Dermis blood vessel endothelial cell (primary cell): ENCODE results near the gene FPR1. TPM values are rescaled to one million over a fixed set of nuclear protein-coding genes. Genes with fewer than 3 reads are reported as not detected.
A peak's percentile ranks its signal among the peaks of the same experiment; 100 is the strongest.
"Not testable (repeated sequence)": the region's sequence is repeated elsewhere in the genome, so short reads cannot be mapped to it uniquely, and the experiment has no call there.

Experiments
- DNase-seq: peaks from one replicate; pipeline ENCODE4 v3.0.0; 2010
- total RNA-seq: library from RNA; depleted of rRNA; stranded (reverse); fragments of >200 nt; gene quantifications from 2 replicates; pipeline ENCODE4 v1.2.3, GENCODE V29; 2014

The FPR1 gene
- total RNA-seq, 1 donor from 2014 or later, result not detected

GRCh38 chr19:51777570-51778462 is 26.1 kb upstream of the FPR1 start:
- peak; percentile 88 for DNase-seq

DNA sequence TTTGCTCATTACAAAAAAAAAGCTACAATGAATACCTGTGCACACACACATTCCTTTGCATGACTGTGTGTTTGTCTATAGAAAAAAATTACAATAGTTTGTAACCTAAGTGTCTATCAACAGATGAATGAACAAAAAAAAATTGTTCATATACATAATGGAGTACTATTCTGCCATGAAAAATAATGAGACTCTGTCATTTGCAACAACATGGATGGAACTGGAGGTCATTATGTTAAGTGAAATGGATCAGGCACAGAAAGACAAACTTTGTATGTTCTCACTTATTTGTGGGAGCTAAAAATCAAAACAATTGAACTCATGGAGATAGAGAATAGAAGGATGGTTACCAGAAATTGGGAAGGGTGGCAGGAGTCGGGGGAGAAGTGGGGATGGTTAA is 24.9 kb upstream of the FPR1 start:
- DNase-seq, result not testable (repeated sequence)

GRCh38 chr19:51772977-51773376 is 21.3 kb upstream of the FPR1 start:
- no peak for DNase-seq

DNA sequence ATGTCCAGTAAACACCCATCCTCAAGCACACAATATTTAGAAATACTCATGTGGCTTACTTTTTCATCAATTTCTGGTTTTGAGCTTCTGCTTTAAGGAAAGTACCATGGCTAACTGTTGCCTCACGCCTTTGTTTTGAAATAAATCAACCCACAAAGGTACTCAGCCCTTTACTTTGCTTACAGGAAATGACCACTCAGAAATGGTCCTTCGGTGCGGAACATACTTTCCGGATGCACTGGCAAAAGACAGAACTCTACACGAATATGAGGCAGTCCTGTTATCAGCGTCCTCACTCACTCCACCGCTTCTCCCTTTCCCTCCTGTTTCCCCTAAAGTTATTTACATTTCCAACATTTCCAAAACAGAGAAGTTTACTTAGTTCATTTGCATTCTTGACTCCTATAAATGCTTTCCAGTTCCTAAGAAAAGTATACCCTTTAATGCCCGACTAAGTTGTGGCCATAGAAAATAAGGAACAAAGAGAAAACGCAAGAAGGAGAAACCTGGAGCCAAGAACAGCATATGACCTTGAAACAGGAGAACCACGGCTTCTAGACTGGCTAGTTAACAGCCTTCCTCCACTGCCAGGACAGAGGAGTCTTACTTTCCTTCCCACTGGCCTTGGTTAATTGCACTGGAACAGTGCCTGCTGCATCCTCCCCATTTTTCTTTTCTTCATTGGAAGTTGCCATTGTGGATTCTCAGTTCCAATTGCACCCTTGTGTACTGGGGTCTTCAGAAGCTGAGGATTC is 19.9 kb upstream of the FPR1 start:
- no peak for DNase-seq

DNA sequence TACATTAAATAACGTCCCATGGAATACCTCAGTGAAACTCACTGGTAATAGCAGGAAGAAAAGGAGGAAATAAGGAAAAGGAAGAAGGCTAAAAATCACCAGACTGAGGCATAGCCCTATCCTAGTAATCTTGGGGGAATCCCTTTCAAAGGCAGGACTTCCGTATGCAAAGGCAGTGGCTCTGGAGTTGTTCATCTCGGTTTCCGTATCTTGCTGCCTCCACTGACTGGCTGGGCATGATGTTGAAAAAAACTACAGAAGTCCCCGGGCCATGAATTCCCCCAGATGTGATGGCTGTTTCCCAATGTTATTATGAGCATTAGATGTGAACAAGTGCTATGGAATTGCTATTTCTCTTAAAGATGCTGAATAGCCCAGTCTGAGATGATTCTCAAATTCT is 14.8 kb upstream of the FPR1 start:
- no peak for DNase-seq

DNA sequence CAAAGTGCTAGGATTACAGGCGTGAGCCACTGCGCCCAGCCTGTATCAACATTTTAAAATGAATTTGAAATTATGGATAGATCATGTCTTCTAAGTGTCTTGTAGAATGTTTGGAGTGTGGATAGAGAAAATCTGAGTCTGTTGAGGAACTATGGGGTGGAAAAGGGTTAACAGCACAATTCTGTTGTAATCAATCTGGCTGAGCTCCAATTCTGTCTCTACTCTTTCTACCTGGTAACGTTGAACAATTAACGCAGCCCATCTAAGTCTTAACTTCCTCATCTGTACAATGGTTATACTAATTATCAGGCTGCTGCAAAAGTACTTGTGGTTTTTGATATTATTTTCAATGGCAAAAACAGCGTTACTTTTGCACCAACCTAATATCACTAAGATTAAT is 13.4 kb upstream of the FPR1 start:
- DNase-seq, result no peak

DNA sequence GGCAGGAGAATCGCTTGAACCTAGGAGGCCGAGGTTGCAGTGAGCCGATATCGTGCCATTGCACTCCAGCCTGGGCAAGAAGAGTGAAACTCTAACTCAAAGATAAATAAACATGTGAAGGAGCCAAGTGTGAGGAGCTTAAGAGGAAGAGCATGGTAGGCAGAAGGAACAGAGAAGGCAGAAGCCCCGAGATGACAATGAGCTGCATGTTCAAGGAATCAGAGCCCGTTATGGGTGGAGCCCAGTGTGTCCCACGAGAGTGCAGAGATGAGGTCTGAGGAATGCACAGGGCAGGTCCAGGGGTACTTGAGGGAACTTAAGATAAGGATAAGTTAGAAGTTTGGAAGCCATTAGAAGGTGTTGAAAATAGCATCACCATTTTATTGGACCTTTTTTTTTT is 10.0 kb upstream of the FPR1 start:
- no peak for DNase-seq

DNA sequence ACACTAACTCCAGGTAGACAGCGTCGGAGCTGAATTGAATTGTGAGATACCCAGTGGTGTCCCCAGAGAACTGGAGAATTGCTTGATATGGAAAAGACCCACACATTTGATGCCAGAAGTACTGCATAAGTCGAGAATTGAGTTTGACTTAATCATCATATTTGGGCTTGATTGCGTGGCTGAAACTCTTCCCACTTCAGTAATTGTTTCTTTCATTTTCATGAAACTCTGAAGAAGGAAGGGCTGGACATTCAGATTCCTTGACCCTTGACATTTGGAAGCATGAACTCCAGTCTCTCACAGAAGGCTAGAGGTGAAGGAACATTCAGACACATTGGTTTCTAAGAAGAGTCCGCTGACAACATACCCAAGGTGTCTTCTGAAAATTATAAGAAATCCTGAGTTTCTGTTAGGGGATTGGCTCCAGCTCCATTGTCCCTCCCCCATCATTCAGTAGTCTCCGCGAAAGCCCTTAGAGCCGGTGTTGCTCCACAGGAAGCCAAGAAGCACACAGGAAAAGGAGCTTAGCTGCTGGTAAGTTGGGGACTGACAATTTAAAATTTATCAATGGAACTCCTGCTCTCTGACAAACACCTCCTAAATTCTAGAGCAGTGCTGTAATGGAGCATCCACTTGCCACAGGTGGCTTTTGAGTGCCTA is 9.1 kb upstream of the FPR1 start, which contains the start of gene FPR2:
Gene FPR2 (plus strand): TSS at position 484 of the 660 bp plus-strand sequence. CDS start 7,479 bp downstream, outside the sequence.
- DNase-seq, result no peak

- DNase-seq, result no peak
Observed at GRCh38 chr19:51755571-51755970, 3.9 kb upstream of the FPR1 start.

DNA sequence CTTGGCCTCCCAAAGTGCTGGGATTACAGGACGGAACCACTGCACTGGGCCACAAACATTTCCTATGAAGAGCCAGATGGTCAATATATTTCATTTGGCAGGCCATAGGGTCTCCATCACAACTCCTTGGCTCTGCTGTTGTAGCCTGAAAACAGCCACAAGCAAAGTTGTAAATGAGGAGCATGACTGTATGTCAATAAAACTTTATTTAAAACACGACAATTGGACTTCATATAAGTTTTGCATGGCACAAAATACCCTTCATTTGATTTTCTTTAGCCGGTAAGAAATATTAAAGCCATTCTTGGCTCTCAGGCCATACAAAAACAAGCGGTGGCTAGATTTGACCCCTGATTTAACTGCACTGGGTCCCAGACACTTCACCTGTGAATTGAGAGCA is 3.1 kb upstream of the FPR1 start:
- no peak for DNase-seq

GRCh38 chr19:51754109-51754508 is 2.4 kb upstream of the FPR1 start:
- no peak for DNase-seq

DNA sequence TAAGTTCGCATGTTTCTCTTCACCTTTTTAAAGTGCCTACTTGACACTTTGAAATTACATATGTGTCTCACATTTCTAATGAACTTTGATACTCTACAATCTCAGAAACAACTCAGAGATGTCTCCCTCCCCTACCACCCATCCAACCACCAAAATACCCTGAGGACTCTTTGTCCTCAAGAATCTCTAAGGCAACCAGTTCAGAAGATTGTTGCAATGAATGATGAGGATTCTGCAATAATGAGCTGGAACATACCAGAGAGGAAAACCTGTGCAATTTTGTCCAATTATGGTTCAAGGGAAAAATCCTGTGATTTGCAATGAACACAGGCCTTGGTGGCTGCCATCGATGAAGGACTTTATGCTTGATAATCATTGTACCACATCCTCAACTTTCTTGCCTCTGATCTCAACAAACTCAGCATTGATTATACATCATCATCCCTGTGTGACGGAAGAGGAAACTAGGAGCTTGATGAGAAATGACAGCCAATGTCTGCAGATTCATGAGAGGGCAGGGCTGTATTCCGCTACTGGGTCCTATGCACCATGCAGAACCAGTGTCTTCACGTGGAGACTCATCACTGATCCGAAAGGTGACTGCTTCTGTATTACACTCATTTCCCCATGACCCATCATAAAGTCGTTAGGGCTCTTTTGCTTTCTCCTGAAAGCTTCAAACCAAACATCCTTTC is 1.1 kb downstream of the FPR1 start:
- DNase-seq, result no peak

DNA sequence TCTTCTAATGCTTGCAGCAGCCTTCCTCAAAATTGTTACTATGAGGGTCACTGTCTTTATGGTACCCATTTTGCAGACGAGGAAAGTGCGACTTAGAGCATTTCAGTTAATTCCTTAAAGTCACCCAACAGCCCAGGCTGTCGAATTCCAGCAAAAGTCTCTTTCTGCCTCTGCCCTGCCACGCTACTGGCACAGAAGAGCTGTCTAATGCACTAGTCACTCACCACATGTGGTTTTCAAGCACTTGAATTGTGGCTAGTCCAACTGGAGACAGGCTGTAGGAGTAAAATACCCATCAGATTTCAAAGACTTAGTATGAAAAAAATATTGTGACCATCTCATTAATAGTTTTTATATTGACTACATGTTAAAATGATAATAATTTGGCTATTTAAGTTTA is 1.7 kb downstream of the FPR1 start:
- no peak for DNase-seq

- DNase-seq, result no peak
Observed at GRCh38 chr19:51746731-51747130, 4.9 kb downstream of the FPR1 start.

GRCh38 chr19:51743405-51743804 is 8.3 kb downstream of the FPR1 start:
- no peak for DNase-seq

- DNase-seq, result no peak
Observed at GRCh38 chr19:51742789-51743188, 8.9 kb downstream of the FPR1 start.

DNA sequence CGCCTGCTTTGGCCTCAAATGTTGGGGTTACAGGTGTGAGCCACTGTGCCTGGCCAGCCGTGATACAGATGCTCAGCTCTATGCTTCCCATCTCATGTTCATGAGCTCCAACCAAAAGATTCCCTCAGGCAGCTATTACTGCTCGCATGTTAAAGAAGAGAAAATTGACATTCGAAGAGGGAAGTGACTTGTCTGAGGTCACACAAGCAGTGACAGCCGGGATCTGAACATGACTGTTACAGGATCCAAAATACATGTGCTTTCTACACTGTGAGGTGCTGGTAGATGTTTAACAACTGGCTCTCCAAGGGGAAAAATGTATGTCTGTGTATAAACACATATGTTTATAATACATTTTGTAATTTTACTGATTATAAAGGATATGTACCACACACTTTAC is 11.3 kb downstream of the FPR1 start:
- no peak for DNase-seq

DNA sequence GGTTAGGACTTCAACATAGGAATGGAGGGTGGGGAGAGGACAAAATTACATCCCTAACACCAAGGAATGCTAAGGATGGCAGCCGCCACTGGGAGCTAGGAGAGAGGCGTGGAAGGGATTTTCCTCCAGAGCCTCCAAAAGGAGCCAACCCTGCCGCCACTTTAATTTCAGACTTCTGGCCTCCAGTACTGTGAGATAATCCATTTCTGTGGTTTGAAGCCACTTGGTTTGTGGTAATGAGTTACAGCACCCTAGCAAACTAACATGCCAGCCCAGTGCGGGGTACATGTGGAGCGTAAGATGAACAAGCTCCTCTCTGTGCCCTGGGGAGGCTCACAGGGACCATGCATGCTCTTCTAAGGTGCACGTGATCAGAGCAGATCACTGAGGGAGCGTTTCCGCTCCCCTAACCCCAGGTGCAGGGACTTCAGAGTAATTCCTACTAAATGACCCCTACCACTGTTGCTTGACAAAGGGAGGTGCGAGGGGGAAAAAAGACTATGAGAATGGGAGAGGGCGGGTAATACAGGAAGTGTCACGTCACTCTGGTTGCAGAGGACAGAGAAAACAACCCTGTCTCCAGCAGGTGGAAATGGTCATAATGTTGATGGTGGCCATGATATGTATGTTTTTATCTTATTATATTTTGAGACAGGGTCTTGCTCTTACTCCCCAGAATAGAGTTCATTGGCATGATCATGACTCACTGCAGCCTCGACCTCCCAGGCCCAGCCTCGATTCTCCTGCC is 12.0 kb downstream of the FPR1 start:
- no peak for DNase-seq

- DNase-seq, result not testable (repeated sequence)
Observed at GRCh38 chr19:51738523-51738922, 13.2 kb downstream of the FPR1 start.

- no peak for DNase-seq
Observed at GRCh38 chr19:51737924-51738323, 13.8 kb downstream of the FPR1 start.

GRCh38 chr19:51737389-51737788 is 14.3 kb downstream of the FPR1 start:
- no peak for DNase-seq
